Right atrium auricular region (tissue), 2 donors: ENCODE results near the gene NAT9. TPM values are rescaled to one million over a fixed set of nuclear protein-coding genes. Genes with fewer than 3 reads are reported as not detected.
A peak's percentile ranks its signal among the peaks of the same experiment; 100 is the strongest.

Experiments
- DNase-seq: peaks from one replicate; pipeline ENCODE4 v3.0.0-alpha.2; 2019; ENCODE audit warnings: low spot score
- H3K27ac ChIP-seq, 2 donors: fragments of 200-600 bp; sonication (generic); 1 replicate in 1 of 2; 2 replicates in 1 of 2; pipeline ENCODE4 v1.5.1; 2016 to 2019
- H3K27me3 ChIP-seq, 2 donors: fragments of 200-600 bp; sonication (generic); one replicate each; pipeline versions ENCODE4 v1.5.1 to v1.6.0; 2017 to 2019
- H3K36me3 ChIP-seq: fragments of 200-600 bp; sonication (generic); one replicate; pipeline ENCODE4 v1.5.1; 2016
- H3K4me1 ChIP-seq, 2 donors: fragments of 200-600 bp; sonication (generic); one replicate each; pipeline versions ENCODE4 v1.5.1 to v1.6.0; 2017 to 2019
- H3K4me3 ChIP-seq, 2 donors: fragments of 200-600 bp; sonication (generic); 1 replicate in 1 of 2; 2 replicates in 1 of 2; pipeline ENCODE4 v1.5.1; 2017 to 2019; ENCODE audit warnings: mild to moderate bottlenecking in 1 of 2, moderate library complexity in 1 of 2
- H3K9me3 ChIP-seq, 2 donors: fragments of 200-600 bp; sonication (generic); one replicate each; pipeline ENCODE4 v1.5.1; 2019
- total RNA-seq, 2 donors: library from RNA; depleted of rRNA; stranded (reverse); fragments of >200 nt; gene quantifications; one replicate each; pipeline ENCODE4 v1.1.0, GENCODE V29; 2016
- TF ChIP-seq, protein P1 (sequence below), 2 donors: fragments of 200-600 bp; sonication (generic); IDR thresholded peaks; one replicate each; pipeline ENCODE4 v1.5.1; 2019; ENCODE audit warnings: antibody characterized with exemption in 2 of 2

The NAT9 gene
- total RNA-seq, 2 donors from 2014 or later = 16.2 to 18.7 TPM

DNA sequence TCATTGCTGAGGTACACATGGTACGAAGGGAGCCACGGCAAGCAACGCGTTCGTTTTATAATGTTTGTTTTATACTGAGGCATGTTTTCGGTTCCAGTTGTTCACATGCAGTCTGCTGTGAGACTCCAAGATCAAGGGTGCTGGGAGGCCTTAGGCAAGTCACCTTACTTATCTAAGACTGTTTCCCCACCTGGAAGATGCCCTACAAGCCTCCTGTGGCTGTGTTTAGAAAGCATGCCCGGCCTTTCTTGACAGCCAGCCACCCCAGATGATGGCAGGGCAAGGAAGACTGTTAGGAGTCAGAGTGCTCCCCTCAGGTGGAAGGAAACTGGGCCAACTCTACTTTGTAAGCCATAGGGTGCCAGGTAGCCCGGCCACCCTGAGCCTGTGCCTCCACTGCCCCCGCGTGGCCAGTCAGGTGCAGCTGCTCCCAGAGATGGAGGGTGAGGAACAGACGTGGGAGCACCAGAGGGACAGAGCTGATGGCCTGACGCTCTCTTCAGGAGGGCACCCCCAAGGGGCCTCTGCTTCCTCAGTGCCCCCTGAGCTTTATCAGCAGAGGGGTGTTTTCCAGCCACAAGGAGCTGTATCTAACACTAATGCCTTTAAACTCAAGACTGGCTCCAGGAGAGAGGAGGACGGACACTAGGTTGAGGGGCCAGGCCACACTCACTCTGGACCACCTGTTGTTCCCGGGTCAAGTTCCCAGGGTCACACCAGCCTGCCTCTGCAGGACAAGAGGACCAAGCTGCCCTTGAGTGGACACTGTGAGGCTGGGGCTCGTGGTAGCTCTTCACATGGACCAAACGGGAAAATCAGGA is 5.4 kb downstream of the NAT9 start:
- H3K9me3 ChIP-seq = no peaks in the 10 kb centered on the region
- TF ChIP-seq, protein P1, sequence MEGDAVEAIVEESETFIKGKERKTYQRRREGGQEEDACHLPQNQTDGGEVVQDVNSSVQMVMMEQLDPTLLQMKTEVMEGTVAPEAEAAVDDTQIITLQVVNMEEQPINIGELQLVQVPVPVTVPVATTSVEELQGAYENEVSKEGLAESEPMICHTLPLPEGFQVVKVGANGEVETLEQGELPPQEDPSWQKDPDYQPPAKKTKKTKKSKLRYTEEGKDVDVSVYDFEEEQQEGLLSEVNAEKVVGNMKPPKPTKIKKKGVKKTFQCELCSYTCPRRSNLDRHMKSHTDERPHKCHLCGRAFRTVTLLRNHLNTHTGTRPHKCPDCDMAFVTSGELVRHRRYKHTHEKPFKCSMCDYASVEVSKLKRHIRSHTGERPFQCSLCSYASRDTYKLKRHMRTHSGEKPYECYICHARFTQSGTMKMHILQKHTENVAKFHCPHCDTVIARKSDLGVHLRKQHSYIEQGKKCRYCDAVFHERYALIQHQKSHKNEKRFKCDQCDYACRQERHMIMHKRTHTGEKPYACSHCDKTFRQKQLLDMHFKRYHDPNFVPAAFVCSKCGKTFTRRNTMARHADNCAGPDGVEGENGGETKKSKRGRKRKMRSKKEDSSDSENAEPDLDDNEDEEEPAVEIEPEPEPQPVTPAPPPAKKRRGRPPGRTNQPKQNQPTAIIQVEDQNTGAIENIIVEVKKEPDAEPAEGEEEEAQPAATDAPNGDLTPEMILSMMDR (IDR thresholded peaks at IDR 0.05) = peak; percentile 23 to 82
- peaks cover 0 to 58% of the 10 kb centered on the region in 2 donors for H3K4me1 ChIP-seq
- H3K36me3 ChIP-seq = peaks cover 33% of the 10 kb centered on the region
- H3K27ac ChIP-seq = no peak overlapping the region
- DNase-seq = peak; percentile 65
- H3K27me3 ChIP-seq = no peaks in the 10 kb centered on the region
- no peak overlapping the region for H3K4me3 ChIP-seq

DNA sequence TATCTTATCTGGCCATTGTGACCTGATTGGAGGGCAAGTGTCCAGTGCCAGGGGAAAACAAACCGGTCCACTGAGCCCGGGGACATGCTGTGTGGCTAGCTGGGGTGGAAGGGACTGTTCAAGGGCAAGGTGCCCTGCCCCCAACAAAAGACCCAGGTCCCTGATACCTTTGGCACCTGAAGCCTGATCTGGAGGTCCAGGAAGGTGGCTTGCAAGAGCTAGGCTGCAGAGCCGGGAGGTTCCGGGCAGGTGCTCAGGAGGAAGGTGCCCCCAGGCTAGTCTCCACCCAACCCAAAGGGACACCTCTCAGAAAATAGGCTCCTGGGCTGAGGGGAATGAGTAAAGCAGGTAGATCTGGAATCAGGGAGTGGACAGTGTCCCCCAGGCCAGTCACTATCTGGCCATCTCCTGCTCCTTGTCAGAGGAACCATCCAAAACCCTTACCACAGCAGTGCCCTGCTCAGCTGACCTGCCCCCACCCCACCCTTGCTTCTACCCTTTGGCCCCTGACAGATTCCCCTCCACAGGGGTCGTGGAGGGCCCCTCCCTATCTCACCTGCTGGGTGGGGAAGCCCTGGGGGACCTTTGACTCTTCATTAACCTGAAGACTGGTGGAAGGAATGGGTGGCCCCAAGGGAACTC is 6.2 kb downstream of the NAT9 start:
- no peak overlapping the region for H3K27ac ChIP-seq
- TF ChIP-seq, protein P1 (IDR thresholded peaks at IDR 0.05) = no peak
- H3K27me3 ChIP-seq = no peaks in the 10 kb centered on the region
- peaks cover 0 to 50% of the 10 kb centered on the region in 2 donors for H3K4me1 ChIP-seq
- no peak overlapping the region for H3K4me3 ChIP-seq
- no peak for DNase-seq
- no peaks in the 10 kb centered on the region for H3K9me3 ChIP-seq
- peaks cover 33% of the 10 kb centered on the region for H3K36me3 ChIP-seq

DNA sequence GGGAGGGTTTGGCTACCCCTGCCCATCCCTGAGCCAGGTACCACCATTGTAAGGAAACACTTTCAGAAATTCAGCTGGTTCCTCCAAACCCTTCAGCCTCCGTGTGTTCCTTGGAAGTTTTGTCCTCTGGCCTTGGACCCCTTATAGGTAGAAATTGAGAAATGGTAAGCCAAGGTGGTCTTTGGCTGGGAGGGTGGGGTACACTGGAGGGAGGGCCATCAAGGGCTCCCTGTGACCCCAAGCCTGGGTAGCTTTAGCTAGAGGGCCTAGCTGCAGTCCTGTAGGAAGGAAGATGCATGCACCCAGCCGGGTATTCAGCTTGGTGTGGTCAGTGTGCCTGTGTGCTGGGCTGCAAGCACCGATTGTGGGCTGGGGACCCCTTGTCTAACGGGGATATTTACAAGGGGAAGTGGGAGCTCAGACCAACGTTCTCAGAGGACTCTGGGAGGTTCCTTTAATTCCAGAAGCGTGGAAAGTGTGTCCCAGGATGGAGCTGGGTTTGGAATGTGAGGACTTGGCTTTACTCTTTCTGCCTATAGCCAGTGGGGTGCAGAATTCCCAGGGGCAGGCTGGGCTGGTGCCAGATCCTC is 6.8 kb downstream of the NAT9 start:
- Histone ChIP-seq H3K36me3 (peaks cover 33% of the 10 kb centered on the region), H3K4me3 (no peak overlapping the region), H3K27ac (peak overlapping the region; percentile 73 to 83), H3K4me1 (peaks cover 0 to 45% of the 10 kb centered on the region in 2 donors), H3K9me3 (no peaks in the 10 kb centered on the region), H3K27me3 (no peaks in the 10 kb centered on the region)
- TF ChIP-seq, protein P1 (IDR thresholded peaks at IDR 0.05) = no peak
- DNase-seq = no peak

- peaks cover 32% of the 10 kb centered on the region for H3K36me3 ChIP-seq
- TF ChIP-seq, protein P1 (IDR thresholded peaks at IDR 0.05) = no peak
- H3K27me3 ChIP-seq = no peaks in the 10 kb centered on the region
- no peak for DNase-seq
- no peaks in the 10 kb centered on the region for H3K9me3 ChIP-seq
- peak overlapping the region; percentile 73 to 83 for H3K27ac ChIP-seq
- no peak overlapping the region for H3K4me3 ChIP-seq
- peaks cover 0 to 41% of the 10 kb centered on the region in 2 donors for H3K4me1 ChIP-seq
Measured at GRCh38 chr17:74768763-74769114, 7.4 kb downstream of the NAT9 start.

DNA sequence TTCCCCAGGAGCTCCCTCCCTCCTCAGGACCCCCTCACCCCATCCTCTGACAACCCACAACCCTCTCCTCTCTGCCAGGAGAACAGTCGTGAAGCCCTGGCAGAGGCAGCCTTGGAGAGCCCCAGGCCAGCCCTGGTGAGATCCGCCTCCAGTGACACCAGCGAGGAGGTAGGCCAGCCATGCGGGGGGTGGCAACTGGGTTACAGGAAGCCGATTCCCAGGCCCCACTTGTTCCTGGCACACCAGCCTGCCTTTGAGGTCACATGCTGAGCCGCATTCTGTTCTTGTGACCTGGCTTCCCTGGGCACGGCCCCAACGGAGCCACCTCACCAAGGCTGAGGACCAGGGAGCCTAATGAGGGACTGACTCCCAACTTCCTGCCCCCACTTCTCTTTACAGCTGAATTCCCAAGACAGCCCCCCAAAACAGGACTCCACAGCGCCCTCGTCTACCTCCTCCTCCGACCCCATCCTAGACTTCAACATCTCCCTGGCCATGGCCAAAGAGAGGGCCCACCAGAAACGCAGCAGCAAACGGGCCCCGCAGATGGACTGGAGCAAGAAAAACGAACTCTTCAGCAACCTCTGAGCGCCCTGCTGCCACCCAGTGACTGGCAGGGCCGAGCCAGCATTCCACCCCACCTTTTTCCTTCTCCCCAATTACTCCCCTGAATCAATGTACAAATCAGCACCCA is 7.9 kb downstream of the NAT9 start:
- Histone ChIP-seq H3K36me3 (peaks cover 27% of the 10 kb centered on the region), H3K4me1 (peaks cover 0 to 42% of the 10 kb centered on the region in 2 donors), H3K27me3 (no peaks in the 10 kb centered on the region), H3K9me3 (no peaks in the 10 kb centered on the region), H3K27ac (peak overlapping the region; percentile 73 to 83), H3K4me3 (no peak overlapping the region)
- DNase-seq = peak; percentile 76
- TF ChIP-seq, protein P1 (IDR thresholded peaks at IDR 0.05) = no peak
